Measurements from ENCODE around the gene FNDC10.
"Not testable (repeated sequence)": the region's sequence is repeated elsewhere in the genome, so short reads cannot be mapped to it uniquely, and the experiment has no call there.

DNA sequence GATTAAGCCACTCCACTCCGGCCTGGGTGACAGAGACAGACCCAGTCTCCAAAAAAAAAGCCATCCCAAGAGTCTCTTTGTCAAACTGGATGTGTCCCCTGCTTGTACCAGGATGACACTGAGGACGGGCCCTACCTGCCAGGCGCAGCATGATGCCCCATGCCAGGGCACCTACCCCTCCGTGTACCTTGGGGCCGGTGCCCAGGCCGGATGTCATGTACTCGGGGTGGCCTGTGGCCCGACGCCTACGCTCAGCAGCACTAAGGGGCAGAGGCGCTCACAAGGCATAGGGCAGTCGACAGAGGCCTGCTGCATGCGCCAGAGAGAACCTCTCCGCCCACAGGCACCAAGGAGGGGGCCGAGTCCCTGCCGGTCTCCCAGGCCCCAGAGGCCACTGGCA lies 39.4 kb upstream of the FNDC10 start:
- TF ChIP-seq, protein P1, sequence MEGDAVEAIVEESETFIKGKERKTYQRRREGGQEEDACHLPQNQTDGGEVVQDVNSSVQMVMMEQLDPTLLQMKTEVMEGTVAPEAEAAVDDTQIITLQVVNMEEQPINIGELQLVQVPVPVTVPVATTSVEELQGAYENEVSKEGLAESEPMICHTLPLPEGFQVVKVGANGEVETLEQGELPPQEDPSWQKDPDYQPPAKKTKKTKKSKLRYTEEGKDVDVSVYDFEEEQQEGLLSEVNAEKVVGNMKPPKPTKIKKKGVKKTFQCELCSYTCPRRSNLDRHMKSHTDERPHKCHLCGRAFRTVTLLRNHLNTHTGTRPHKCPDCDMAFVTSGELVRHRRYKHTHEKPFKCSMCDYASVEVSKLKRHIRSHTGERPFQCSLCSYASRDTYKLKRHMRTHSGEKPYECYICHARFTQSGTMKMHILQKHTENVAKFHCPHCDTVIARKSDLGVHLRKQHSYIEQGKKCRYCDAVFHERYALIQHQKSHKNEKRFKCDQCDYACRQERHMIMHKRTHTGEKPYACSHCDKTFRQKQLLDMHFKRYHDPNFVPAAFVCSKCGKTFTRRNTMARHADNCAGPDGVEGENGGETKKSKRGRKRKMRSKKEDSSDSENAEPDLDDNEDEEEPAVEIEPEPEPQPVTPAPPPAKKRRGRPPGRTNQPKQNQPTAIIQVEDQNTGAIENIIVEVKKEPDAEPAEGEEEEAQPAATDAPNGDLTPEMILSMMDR (IDR thresholded peaks at IDR 0.05; ENCODE audit: low read length), result not testable (repeated sequence)
- not testable (repeated sequence) for TF ChIP-seq EZH2 (IDR thresholded peaks at IDR 0.05; ENCODE audit: borderline replicate concordance, low read length)

Data from OCI-LY1 (cell line).